Smooth muscle cell (in vitro differentiated cells): ENCODE measurements around the gene CNTD1. TPM values are rescaled to one million over a fixed set of nuclear protein-coding genes. Genes with fewer than 3 reads are reported as not detected.
"Not testable (repeated sequence)": the region's sequence is repeated elsewhere in the genome, so short reads cannot be mapped to it uniquely, and the experiment has no call there.

Experiments
- DNase-seq: peaks from one replicate; lab custom pipeline; 2025; ENCODE audit not compliant: unreplicated experiment; lab: John Stamatoyannopoulos, UW
- H2AFZ ChIP-seq: fragments of 200-600 bp; sonication (generic); 2 replicates; pipeline ENCODE4 v1.6.0; 2016; ENCODE audit warnings: antibody characterized with exemption, low read depth, mild to moderate bottlenecking
- H3F3A ChIP-seq: fragments of 200-600 bp; sonication (generic); 2 replicates; pipeline ENCODE4 v1.6.0; 2017; ENCODE audit warnings: antibody characterized with exemption, low read depth
- H3K27ac ChIP-seq: fragments of 200-600 bp; sonication (generic); 2 replicates; pipeline ENCODE4 v1.5.1; 2016; ENCODE audit warnings: low read depth, mild to moderate bottlenecking
- H3K27me3 ChIP-seq: fragments of 200-600 bp; sonication (generic); 2 replicates; pipeline ENCODE4 v1.6.1; 2016; ENCODE audit warnings: low read depth, mild to moderate bottlenecking
- H3K36me3 ChIP-seq: fragments of 200-600 bp; sonication (generic); 2 replicates; pipeline ENCODE4 v1.5.1; 2016; ENCODE audit warnings: low read depth
- H3K4me1 ChIP-seq: fragments of 200-600 bp; sonication (generic); 2 replicates; pipeline ENCODE4 v1.5.1; 2016; ENCODE audit warnings: low read depth
- H3K4me2 ChIP-seq: fragments of 200-600 bp; sonication (generic); 2 replicates; pipeline ENCODE4 v1.6.0; 2016; ENCODE audit warnings: mild to moderate bottlenecking
- H3K4me3 ChIP-seq: fragments of 200-600 bp; sonication (generic); 2 replicates; pipeline ENCODE4 v1.5.1; 2016; ENCODE audit warnings: mild to moderate bottlenecking
- H3K79me2 ChIP-seq: fragments of 200-600 bp; sonication (generic); 2 replicates; pipeline ENCODE4 v1.6.0; 2016; ENCODE audit warnings: low read depth, mild to moderate bottlenecking
- H3K9ac ChIP-seq: fragments of 200-600 bp; sonication (generic); 2 replicates; pipeline ENCODE4 v1.6.0; 2016; ENCODE audit warnings: low read depth
- H3K9me3 ChIP-seq: fragments of 200-600 bp; sonication (generic); replicated peaks from 2 replicates; pipeline ENCODE4 v1.5.1; 2016; ENCODE audit warnings: low read depth
- H4K20me1 ChIP-seq: fragments of 200-600 bp; sonication (generic); 2 replicates; pipeline ENCODE4 v1.6.0; 2016; ENCODE audit warnings: low read depth
- WGBS: methylation state at CpG from one replicate; pipeline ENCODE4 v1.1.7; 2016; ENCODE audit warnings: low lambda C conversion rate; 5-methylcytosine and 5-hydroxymethylcytosine counted together
- polyA plus RNA-seq: library from polyadenylated mRNA; unstranded; fragments of >200 nt; fragmentation: Nextera tagmentation; extraction: Ambion mirVana; gene quantifications from 2 replicates; pipeline ENCODE4 v1.2.1, GENCODE V29; 2016
- total RNA-seq: library from RNA; depleted of rRNA; stranded (reverse); fragments of >200 nt; gene quantifications from 2 replicates; pipeline ENCODE4 v1.2.3, GENCODE V29; 2014
- TF ChIP-seq, protein P1 (sequence below): fragments of 200-600 bp; sonication (generic); IDR thresholded peaks from 2 replicates; pipeline ENCODE4 v1.5.1; 2017; ENCODE audit warnings: borderline replicate concordance, mild to moderate bottlenecking, antibody characterized with exemption; ENCODE audit not compliant: insufficient read depth, poor library complexity, severe bottlenecking

CNTD1 gene
- total and polyA plus RNA-seq, 2 experiments from 2014 or later = 0.17 TPM; not detected in 1

DNA sequence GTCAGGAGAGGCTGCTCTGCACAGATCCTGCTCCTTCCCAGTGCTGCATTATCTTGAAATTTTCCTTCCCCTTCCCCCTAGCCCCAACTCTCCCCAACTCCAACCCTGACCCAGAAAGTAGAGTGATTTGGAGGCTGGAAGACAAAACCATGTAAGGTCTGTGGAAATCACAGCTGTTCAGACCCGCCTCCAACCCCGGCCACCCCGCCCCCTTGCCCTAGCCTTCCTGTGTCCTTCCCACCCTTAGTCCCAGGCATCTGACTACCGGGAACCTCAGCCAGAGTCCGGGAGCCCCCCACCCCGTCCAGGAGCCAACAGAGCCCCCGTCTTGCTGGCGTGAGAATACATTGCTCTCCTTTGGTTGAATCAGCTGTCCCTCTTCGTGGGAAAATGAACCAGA lies 52.3 kb downstream of the CNTD1 start, which contains the start of gene AOC3:
Gene AOC3 (plus strand): TSS at position 246 of the 400 bp plus-strand sequence. CDS start 145 bp downstream, at position 391.
- TF ChIP-seq, protein P1, sequence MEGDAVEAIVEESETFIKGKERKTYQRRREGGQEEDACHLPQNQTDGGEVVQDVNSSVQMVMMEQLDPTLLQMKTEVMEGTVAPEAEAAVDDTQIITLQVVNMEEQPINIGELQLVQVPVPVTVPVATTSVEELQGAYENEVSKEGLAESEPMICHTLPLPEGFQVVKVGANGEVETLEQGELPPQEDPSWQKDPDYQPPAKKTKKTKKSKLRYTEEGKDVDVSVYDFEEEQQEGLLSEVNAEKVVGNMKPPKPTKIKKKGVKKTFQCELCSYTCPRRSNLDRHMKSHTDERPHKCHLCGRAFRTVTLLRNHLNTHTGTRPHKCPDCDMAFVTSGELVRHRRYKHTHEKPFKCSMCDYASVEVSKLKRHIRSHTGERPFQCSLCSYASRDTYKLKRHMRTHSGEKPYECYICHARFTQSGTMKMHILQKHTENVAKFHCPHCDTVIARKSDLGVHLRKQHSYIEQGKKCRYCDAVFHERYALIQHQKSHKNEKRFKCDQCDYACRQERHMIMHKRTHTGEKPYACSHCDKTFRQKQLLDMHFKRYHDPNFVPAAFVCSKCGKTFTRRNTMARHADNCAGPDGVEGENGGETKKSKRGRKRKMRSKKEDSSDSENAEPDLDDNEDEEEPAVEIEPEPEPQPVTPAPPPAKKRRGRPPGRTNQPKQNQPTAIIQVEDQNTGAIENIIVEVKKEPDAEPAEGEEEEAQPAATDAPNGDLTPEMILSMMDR = no peak
- Histone ChIP-seq H3K4me2 (no peak within 1 kb of the TSS), H3K9me3 (no peaks in the 10 kb centered on the region), H3F3A (no peaks in the 10 kb centered on the region), H3K36me3 (no peaks in the 10 kb centered on the region), H2AFZ (no peak within 1 kb of the TSS), H3K27ac (no peak within 1 kb of the TSS), H3K4me1 (no peaks in the 10 kb centered on the region), H3K27me3 (peaks cover 3% of the 10 kb centered on the region), H3K79me2 (no peaks in the 10 kb centered on the region), H3K4me3 (no peak within 1 kb of the TSS), H3K9ac (no peak within 1 kb of the TSS), H4K20me1 (peaks cover 6% of the 10 kb centered on the region)
- 76% methylated on average over 8 of the region's 9 CpGs for WGBS
- no peak for DNase-seq

DNA sequence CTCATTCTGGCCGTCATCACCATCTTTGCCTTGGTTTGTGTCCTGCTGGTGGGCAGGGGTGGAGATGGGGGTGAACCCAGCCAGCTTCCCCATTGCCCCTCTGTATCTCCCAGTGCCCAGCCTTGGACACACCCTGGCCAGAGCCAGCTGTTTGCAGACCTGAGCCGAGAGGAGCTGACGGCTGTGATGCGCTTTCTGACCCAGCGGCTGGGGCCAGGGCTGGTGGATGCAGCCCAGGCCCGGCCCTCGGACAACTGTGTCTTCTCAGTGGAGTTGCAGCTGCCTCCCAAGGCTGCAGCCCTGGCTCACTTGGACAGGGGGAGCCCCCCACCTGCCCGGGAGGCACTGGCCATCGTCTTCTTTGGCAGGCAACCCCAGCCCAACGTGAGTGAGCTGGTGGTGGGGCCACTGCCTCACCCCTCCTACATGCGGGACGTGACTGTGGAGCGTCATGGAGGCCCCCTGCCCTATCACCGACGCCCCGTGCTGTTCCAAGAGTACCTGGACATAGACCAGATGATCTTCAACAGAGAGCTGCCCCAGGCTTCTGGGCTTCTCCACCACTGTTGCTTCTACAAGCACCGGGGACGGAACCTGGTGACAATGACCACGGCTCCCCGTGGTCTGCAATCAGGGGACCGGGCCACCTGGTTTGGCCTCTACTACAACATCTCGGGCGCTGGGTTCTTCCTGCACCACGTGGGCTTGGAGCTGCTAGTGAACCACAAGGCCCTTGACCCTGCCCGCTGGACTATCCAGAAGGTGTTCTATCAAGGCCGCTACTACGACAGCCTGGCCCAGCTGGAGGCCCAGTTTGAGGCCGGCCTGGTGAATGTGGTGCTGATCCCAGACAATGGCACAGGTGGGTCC lies 52.9 kb downstream of the CNTD1 start:
- not testable (repeated sequence) for H3K9ac ChIP-seq, H3K36me3 ChIP-seq, H3K4me3 ChIP-seq, H3K4me2 ChIP-seq, H3K79me2 ChIP-seq, H3K4me1 ChIP-seq, H3F3A ChIP-seq, H3K27me3 ChIP-seq, H4K20me1 ChIP-seq, DNase-seq, H2AFZ ChIP-seq, H3K9me3 ChIP-seq, H3K27ac ChIP-seq
- WGBS = 97% methylated on average over 21 of the region's 28 CpGs

DNA sequence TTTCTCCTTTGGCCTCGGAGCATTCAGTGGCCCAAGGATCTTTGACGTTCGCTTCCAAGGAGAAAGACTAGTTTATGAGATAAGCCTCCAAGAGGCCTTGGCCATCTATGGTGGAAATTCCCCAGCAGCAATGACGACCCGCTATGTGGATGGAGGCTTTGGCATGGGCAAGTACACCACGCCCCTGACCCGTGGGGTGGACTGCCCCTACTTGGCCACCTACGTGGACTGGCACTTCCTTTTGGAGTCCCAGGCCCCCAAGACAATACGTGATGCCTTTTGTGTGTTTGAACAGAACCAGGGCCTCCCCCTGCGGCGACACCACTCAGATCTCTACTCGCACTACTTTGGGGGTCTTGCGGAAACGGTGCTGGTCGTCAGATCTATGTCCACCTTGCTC lies 53.7 kb downstream of the CNTD1 start:
- Histone ChIP-seq H3K79me2 (no peaks in the 10 kb centered on the region), H3F3A (no peaks in the 10 kb centered on the region), H3K4me3 (no peak overlapping the region), H3K27me3 (peaks cover 3% of the 10 kb centered on the region), H3K27ac (no peak overlapping the region), H3K9ac (no peak overlapping the region), H2AFZ (no peak overlapping the region), H3K36me3 (no peaks in the 10 kb centered on the region), H3K4me2 (no peak overlapping the region), H3K9me3 (no peaks in the 10 kb centered on the region), H4K20me1 (no peaks in the 10 kb centered on the region), H3K4me1 (no peaks in the 10 kb centered on the region)
- WGBS = 96% methylated on average over 15 of the region's 15 CpGs
- no peak for DNase-seq
- TF ChIP-seq, protein P1 = no peak

- WGBS = 84% methylated on average over 4 of the region's 4 CpGs
- Histone ChIP-seq H3K36me3 (no peaks in the 10 kb centered on the region), H3K4me2 (no peak overlapping the region), H3K27me3 (peaks cover 3% of the 10 kb centered on the region), H3K4me1 (no peaks in the 10 kb centered on the region), H4K20me1 (no peaks in the 10 kb centered on the region), H3F3A (no peaks in the 10 kb centered on the region), H2AFZ (no peak overlapping the region), H3K9me3 (no peaks in the 10 kb centered on the region), H3K4me3 (no peak overlapping the region), H3K9ac (no peak overlapping the region), H3K27ac (no peak overlapping the region), H3K79me2 (no peaks in the 10 kb centered on the region)
- TF ChIP-seq, protein P1 = no peak
- DNase-seq = no peak
Measured at GRCh38 chr17:42853004-42853403, 54.3 kb downstream of the CNTD1 start.
